Measurements from ENCODE around the gene CHD2. TPM values are rescaled to one million over a fixed set of nuclear protein-coding genes. Genes with fewer than 3 reads are reported as not detected.

The CHD2 gene
- total and polyA plus RNA-seq, 10 of the 15 experiments (the other 5 are each of a cell fraction or from before 2014, with no cell fraction given): 38.1 to 94.7 (median 63.3) TPM

DNA sequence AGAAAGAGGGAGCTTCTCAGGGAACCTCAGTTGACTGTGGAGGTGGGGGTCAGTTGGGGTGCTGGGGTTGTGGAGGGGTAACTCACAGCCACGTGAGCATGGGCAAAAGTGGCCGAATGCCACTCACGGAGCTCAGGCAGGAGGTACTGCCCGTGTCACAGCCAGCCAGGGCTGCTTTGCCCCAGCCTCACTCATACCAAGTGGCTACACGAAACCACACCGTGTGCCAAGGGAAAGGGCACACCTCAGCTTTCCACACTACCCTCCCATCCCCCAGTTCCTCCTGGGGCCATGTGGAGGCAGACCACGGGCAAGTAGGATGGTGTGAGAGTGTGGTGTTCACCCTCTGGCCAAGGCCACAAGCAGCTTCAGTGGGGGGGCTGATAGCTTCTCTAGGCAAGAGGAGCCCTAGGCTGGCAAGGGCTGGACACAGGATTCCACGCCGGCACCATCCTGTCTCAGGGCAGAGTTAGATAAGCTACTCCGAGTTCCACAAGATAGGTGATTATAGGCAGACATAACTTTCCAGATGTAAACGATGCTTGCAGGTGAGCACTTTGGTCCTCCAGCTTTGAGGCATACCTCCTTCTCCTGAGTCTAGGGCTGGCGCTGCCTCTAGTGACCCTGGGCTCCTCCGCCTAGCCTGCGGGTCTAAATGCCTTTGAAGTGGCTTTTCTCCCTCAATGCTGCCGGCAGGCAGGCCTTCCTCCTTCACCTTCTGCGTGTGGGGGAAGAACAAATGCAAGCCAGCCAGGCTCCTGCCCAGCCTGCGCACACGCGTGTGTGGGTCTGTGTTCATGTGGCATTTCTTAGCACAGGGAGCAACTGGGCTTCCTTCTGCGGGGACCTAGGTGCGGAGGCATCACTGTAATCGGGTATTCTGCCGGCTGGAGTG, 163.9 kb downstream of the CHD2 start:
- intact Hi-C loops (cut with micrococcal nuclease; ENCODE audit: unreplicated experiment): no loop called here
- H3K79me2 ChIP-seq (ENCODE audit: control insufficient read depth, insufficient read depth, low read length): no peaks in the 10 kb centered on the region
- no peak overlapping the region for H2AFZ ChIP-seq (ENCODE audit: control insufficient read depth, low read depth, low read length)
- DNase-seq (ENCODE audit: low read depth, low spot score) (no peak), FAIRE-seq (no peak), ATAC-seq (no peak)
- CTCF ChIA-PET: no interaction called here
- POLR2A ChIA-PET: no interaction called here
- H3K27ac ChIP-seq (ENCODE audit: control insufficient read depth, insufficient read depth): no peak overlapping the region
- SMC1A ChIA-PET (ENCODE audit: uncharacterized antibody, unreplicated experiment): no interaction called here
- no peaks in the 10 kb centered on the region for H3K36me3 ChIP-seq (ENCODE audit: control insufficient read depth in 2 of 2, insufficient read depth in 2 of 2, low read length in 1 of 2)
- H3K27me3 ChIP-seq (replicated peaks in 1 of 2; ENCODE audit: control insufficient read depth in 2 of 2, insufficient read depth in 2 of 2, low read length in 1 of 2): peaks cover 0 to 3% of the 10 kb centered on the region in 2 experiments; a peak in 2 of 4 replicates
- in situ Hi-C loops (cut with MboI): no loop called here
- RAD21 ChIA-PET (ENCODE audit: unreplicated experiment): no interaction called here
- no peak overlapping the region for H3K9ac ChIP-seq (ENCODE audit: control insufficient read depth, insufficient read depth, low read length)
- TF ChIP-seq SREBF2 (IDR thresholded peaks at IDR 0.05; ENCODE audit: low read length): no peak
- no peak for TF ChIP-seq SP1 (IDR thresholded peaks at IDR 0.05; ENCODE audit: low read depth, low read length)
- TF ChIP-seq, protein P1, sequence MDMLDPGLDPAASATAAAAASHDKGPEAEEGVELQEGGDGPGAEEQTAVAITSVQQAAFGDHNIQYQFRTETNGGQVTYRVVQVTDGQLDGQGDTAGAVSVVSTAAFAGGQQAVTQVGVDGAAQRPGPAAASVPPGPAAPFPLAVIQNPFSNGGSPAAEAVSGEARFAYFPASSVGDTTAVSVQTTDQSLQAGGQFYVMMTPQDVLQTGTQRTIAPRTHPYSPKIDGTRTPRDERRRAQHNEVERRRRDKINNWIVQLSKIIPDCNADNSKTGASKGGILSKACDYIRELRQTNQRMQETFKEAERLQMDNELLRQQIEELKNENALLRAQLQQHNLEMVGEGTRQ (IDR thresholded peaks at IDR 0.05; ENCODE audit: borderline replicate concordance, low read depth, low read length): no peak
- no peak for TF ChIP-seq LARP7 (IDR thresholded peaks at IDR 0.05)
- TF ChIP-seq RELA (IDR thresholded peaks at IDR 0.05; ENCODE audit: borderline replicate concordance, partially characterized antibody): no peak
- TF ChIP-seq, protein P2, sequence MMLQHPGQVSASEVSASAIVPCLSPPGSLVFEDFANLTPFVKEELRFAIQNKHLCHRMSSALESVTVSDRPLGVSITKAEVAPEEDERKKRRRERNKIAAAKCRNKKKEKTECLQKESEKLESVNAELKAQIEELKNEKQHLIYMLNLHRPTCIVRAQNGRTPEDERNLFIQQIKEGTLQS (IDR thresholded peaks at IDR 0.05; ENCODE audit: borderline replicate concordance, extremely low read depth, low read depth, low read length): no peak
- TF ChIP-seq RFX5 (IDR thresholded peaks at IDR 0.05; ENCODE audit: low read depth, low read length): no peak
- TF ChIP-seq KLF5 (IDR thresholded peaks at IDR 0.05; ENCODE audit: partially characterized antibody): no peak
- no peak for TF ChIP-seq BHLHE40 (IDR thresholded peaks at IDR 0.05; ENCODE audit: borderline replicate concordance in 1 of 2, low read depth in 2 of 2, low read length in 1 of 2)
- TF ChIP-seq HCFC1 (IDR thresholded peaks at IDR 0.05; ENCODE audit: low read length): no peak
- no peak for TF ChIP-seq JUNB (IDR thresholded peaks at IDR 0.05)
- no peak for TF ChIP-seq SMAD5 (IDR thresholded peaks at IDR 0.05; ENCODE audit: low read depth)
- TF ChIP-seq, protein P3, sequence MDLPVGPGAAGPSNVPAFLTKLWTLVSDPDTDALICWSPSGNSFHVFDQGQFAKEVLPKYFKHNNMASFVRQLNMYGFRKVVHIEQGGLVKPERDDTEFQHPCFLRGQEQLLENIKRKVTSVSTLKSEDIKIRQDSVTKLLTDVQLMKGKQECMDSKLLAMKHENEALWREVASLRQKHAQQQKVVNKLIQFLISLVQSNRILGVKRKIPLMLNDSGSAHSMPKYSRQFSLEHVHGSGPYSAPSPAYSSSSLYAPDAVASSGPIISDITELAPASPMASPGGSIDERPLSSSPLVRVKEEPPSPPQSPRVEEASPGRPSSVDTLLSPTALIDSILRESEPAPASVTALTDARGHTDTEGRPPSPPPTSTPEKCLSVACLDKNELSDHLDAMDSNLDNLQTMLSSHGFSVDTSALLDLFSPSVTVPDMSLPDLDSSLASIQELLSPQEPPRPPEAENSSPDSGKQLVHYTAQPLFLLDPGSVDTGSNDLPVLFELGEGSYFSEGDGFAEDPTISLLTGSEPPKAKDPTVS (IDR thresholded peaks at IDR 0.05; ENCODE audit: low read depth, low read length): no peak
- TF ChIP-seq, protein P4, sequence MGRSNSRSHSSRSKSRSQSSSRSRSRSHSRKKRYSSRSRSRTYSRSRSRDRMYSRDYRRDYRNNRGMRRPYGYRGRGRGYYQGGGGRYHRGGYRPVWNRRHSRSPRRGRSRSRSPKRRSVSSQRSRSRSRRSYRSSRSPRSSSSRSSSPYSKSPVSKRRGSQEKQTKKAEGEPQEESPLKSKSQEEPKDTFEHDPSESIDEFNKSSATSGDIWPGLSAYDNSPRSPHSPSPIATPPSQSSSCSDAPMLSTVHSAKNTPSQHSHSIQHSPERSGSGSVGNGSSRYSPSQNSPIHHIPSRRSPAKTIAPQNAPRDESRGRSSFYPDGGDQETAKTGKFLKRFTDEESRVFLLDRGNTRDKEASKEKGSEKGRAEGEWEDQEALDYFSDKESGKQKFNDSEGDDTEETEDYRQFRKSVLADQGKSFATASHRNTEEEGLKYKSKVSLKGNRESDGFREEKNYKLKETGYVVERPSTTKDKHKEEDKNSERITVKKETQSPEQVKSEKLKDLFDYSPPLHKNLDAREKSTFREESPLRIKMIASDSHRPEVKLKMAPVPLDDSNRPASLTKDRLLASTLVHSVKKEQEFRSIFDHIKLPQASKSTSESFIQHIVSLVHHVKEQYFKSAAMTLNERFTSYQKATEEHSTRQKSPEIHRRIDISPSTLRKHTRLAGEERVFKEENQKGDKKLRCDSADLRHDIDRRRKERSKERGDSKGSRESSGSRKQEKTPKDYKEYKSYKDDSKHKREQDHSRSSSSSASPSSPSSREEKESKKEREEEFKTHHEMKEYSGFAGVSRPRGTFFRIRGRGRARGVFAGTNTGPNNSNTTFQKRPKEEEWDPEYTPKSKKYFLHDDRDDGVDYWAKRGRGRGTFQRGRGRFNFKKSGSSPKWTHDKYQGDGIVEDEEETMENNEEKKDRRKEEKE (IDR thresholded peaks at IDR 0.05): no peak
- TF ChIP-seq, protein P5, sequence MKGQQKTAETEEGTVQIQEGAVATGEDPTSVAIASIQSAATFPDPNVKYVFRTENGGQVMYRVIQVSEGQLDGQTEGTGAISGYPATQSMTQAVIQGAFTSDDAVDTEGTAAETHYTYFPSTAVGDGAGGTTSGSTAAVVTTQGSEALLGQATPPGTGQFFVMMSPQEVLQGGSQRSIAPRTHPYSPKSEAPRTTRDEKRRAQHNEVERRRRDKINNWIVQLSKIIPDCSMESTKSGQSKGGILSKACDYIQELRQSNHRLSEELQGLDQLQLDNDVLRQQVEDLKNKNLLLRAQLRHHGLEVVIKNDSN (IDR thresholded peaks at IDR 0.05; ENCODE audit: borderline replicate concordance, extremely low read length, insufficient read depth, low read depth, low read length): no peak
- no peak for TF ChIP-seq RUNX3 (IDR thresholded peaks at IDR 0.05; ENCODE audit: low read length)
- TF ChIP-seq IRF4 (IDR thresholded peaks at IDR 0.05; ENCODE audit: low read depth, low read length): no peak
- no peak overlapping the region for H3K4me2 ChIP-seq (ENCODE audit: control insufficient read depth, insufficient read depth)
- 24% methylated on average over 23 of the region's 23 CpGs for WGBS (ENCODE audit: insufficient coverage, insufficient replicate concordance, low lambda C conversion rate, missing lambda C conversion rate)
- no peak overlapping the region for H3K4me3 ChIP-seq
- no peaks in the 10 kb centered on the region for H3K9me3 ChIP-seq (replicated peaks; ENCODE audit: control insufficient read depth, insufficient read depth, low read length)
- no TSS peak for BruUV-seq (replicated peaks)
- no peaks in the 10 kb centered on the region for H3K4me1 ChIP-seq (ENCODE audit: control insufficient read depth, insufficient read depth, low read length)
- no peaks in the 10 kb centered on the region for H4K20me1 ChIP-seq (ENCODE audit: control insufficient read depth, insufficient read depth)

Measured in GM12878 (cell line).